ENCODE data around the gene PRKCE. TPM values are rescaled to one million over a fixed set of nuclear protein-coding genes. Genes with fewer than 3 reads are reported as not detected.

The PRKCE gene
- total RNA-seq, 1 experiment from 2014 or later, result 2.4 TPM

- TF ChIP-seq EZH2 (IDR thresholded peaks at IDR 0.05; ENCODE audit: borderline replicate concordance, low read depth, low read length, poor library complexity, severe bottlenecking), result no peak
- TF ChIP-seq, protein P1, sequence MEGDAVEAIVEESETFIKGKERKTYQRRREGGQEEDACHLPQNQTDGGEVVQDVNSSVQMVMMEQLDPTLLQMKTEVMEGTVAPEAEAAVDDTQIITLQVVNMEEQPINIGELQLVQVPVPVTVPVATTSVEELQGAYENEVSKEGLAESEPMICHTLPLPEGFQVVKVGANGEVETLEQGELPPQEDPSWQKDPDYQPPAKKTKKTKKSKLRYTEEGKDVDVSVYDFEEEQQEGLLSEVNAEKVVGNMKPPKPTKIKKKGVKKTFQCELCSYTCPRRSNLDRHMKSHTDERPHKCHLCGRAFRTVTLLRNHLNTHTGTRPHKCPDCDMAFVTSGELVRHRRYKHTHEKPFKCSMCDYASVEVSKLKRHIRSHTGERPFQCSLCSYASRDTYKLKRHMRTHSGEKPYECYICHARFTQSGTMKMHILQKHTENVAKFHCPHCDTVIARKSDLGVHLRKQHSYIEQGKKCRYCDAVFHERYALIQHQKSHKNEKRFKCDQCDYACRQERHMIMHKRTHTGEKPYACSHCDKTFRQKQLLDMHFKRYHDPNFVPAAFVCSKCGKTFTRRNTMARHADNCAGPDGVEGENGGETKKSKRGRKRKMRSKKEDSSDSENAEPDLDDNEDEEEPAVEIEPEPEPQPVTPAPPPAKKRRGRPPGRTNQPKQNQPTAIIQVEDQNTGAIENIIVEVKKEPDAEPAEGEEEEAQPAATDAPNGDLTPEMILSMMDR (conservative IDR thresholded peaks at IDR 0.05; ENCODE audit: low read depth, low read length), result no peak
- no TSS peak for BruUV-seq (replicated peaks)
- intact Hi-C loops (cut with micrococcal nuclease; ENCODE audit: unreplicated experiment), result no loop called here
- no peaks in the 10 kb centered on the region for H3K36me3 ChIP-seq (ENCODE audit: insufficient read depth, low read length, poor library complexity, severe bottlenecking)
- H3K4me1 ChIP-seq (ENCODE audit: insufficient read depth, low read length, poor library complexity, severe bottlenecking), result no peaks in the 10 kb centered on the region
- no peak overlapping the region for H3K27ac ChIP-seq (ENCODE audit: low read depth, low read length, poor library complexity, severe bottlenecking)
- ChIA-PET CTCF (no interaction called here), POLR2A (ENCODE audit: low non-redundant PET) (no interaction called here)
- H3K27me3 ChIP-seq (replicated peaks; ENCODE audit: insufficient read depth, low read depth, low read length, poor library complexity), result no peaks in the 10 kb centered on the region
- DNase-seq (ENCODE audit: low spot score), result no peak
- H3K9me3 ChIP-seq (ENCODE audit: low read depth, low read length, poor library complexity, severe bottlenecking), result no peaks in the 10 kb centered on the region
- H3K4me3 ChIP-seq (ENCODE audit: low read depth, low read length, poor library complexity, severe bottlenecking), result no peak overlapping the region
These were observed 65.4 kb downstream of the PRKCE start for GRCh38 chr2:45716915-45717314.

DNA sequence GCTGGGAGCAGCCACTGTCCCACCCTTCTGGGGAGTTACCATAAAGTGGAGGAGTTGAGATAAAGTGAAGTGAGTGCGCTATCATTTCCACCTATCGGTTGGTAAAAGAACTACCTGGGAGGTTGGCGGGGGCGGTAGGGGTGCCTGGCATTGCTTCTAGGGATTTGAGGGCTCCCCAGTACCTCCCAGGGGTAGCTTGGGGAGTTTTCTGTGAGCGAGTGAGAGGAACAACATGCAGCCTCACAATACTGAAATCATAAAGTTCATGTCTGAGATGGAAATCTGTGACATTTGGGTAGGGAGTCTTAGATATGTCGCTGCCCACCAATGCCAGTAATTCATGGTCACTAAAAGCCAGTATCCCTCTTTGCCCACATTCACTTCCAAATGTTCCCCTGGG, 68.7 kb downstream of the PRKCE start:
- DNase-seq (ENCODE audit: low spot score), result no peak
- Histone ChIP-seq H3K27ac (ENCODE audit: low read depth, low read length, poor library complexity, severe bottlenecking) (no peak overlapping the region), H3K4me1 (ENCODE audit: insufficient read depth, low read length, poor library complexity, severe bottlenecking) (no peaks in the 10 kb centered on the region), H3K27me3 (replicated peaks; ENCODE audit: insufficient read depth, low read depth, low read length, poor library complexity) (no peaks in the 10 kb centered on the region), H3K36me3 (ENCODE audit: insufficient read depth, low read length, poor library complexity, severe bottlenecking) (no peaks in the 10 kb centered on the region), H3K4me3 (ENCODE audit: low read depth, low read length, poor library complexity, severe bottlenecking) (no peak overlapping the region), H3K9me3 (ENCODE audit: low read depth, low read length, poor library complexity, severe bottlenecking) (no peaks in the 10 kb centered on the region)
- CTCF ChIA-PET, result no interaction called here
- intact Hi-C loops (cut with micrococcal nuclease; ENCODE audit: unreplicated experiment), result no loop called here
- POLR2A ChIA-PET (ENCODE audit: low non-redundant PET), result no interaction called here
- BruUV-seq (replicated peaks), result no TSS peak
- TF ChIP-seq, protein P1 (conservative IDR thresholded peaks at IDR 0.05; ENCODE audit: low read depth, low read length), result no peak
- no peak for TF ChIP-seq EZH2 (IDR thresholded peaks at IDR 0.05; ENCODE audit: borderline replicate concordance, low read depth, low read length, poor library complexity, severe bottlenecking)

- ChIA-PET CTCF (no interaction called here), POLR2A (ENCODE audit: low non-redundant PET) (no interaction called here)
- no peak overlapping the region for H3K27ac ChIP-seq (ENCODE audit: low read depth, low read length, poor library complexity, severe bottlenecking)
- H3K4me1 ChIP-seq (ENCODE audit: insufficient read depth, low read length, poor library complexity, severe bottlenecking), result no peaks in the 10 kb centered on the region
- no peak for TF ChIP-seq EZH2 (IDR thresholded peaks at IDR 0.05; ENCODE audit: borderline replicate concordance, low read depth, low read length, poor library complexity, severe bottlenecking)
- TF ChIP-seq, protein P1 (conservative IDR thresholded peaks at IDR 0.05; ENCODE audit: low read depth, low read length), result no peak
- intact Hi-C loops (cut with micrococcal nuclease; ENCODE audit: unreplicated experiment), result no loop called here
- H3K36me3 ChIP-seq (ENCODE audit: insufficient read depth, low read length, poor library complexity, severe bottlenecking), result no peaks in the 10 kb centered on the region
- H3K4me3 ChIP-seq (ENCODE audit: low read depth, low read length, poor library complexity, severe bottlenecking), result no peak overlapping the region
- BruUV-seq (replicated peaks), result no TSS peak
- no peak for DNase-seq (ENCODE audit: low spot score)
- H3K9me3 ChIP-seq (ENCODE audit: low read depth, low read length, poor library complexity, severe bottlenecking), result no peaks in the 10 kb centered on the region
- H3K27me3 ChIP-seq (replicated peaks; ENCODE audit: insufficient read depth, low read depth, low read length, poor library complexity), result no peaks in the 10 kb centered on the region
These were observed 69.7 kb downstream of the PRKCE start for GRCh38 chr2:45721150-45721549.
